Brain pericyte (primary cell): ENCODE results near the gene SLCO1C1.
"Not testable (repeated sequence)": the region's sequence is repeated elsewhere in the genome, so short reads cannot be mapped to it uniquely, and the experiment has no call there.

ENCODE experiments used
- DNase-seq: peaks from one replicate; pipeline ENCODE4 v3.0.0-alpha.2; 2012; ENCODE audit warnings: low read depth, low spot score

Gene SLCO1C1, protein sequence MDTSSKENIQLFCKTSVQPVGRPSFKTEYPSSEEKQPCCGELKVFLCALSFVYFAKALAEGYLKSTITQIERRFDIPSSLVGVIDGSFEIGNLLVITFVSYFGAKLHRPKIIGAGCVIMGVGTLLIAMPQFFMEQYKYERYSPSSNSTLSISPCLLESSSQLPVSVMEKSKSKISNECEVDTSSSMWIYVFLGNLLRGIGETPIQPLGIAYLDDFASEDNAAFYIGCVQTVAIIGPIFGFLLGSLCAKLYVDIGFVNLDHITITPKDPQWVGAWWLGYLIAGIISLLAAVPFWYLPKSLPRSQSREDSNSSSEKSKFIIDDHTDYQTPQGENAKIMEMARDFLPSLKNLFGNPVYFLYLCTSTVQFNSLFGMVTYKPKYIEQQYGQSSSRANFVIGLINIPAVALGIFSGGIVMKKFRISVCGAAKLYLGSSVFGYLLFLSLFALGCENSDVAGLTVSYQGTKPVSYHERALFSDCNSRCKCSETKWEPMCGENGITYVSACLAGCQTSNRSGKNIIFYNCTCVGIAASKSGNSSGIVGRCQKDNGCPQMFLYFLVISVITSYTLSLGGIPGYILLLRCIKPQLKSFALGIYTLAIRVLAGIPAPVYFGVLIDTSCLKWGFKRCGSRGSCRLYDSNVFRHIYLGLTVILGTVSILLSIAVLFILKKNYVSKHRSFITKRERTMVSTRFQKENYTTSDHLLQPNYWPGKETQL

DNA sequence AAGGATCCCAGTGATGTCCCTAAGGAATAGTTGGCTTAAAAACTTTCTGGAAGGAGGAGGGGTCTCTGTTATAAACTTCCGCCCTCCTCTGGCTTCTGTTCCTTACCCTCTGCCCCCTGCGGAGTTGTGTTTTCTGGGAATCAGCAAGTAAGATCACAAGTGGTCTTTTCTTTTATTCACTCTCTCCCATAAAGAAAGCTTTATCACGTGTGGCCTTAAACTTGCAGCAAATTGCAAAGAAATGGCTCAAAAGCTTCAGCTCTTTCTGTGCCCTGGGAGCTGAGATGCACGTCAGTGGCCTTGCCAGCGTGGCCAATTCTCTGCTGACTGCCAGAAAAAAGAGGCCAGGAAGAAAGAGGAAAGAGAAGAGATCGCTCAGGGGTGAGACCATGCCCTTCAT, at the start of gene SLCO1C1:
TSS of gene SLCO1C1 (plus strand) at position 101 of the 400 bp plus-strand sequence. CDS start 4,245 bp downstream, outside the sequence.
- no peak for DNase-seq

- DNase-seq: no peak
Measured at GRCh38 chr12:20646239-20646827, 48.8 kb upstream of the SLCO1C1 start.

- no peak for DNase-seq
Measured at GRCh38 chr12:20653871-20654270, 41.3 kb upstream of the SLCO1C1 start.

GRCh38 chr12:20656600-20656999, 38.5 kb upstream of the SLCO1C1 start:
- no peak for DNase-seq

DNA sequence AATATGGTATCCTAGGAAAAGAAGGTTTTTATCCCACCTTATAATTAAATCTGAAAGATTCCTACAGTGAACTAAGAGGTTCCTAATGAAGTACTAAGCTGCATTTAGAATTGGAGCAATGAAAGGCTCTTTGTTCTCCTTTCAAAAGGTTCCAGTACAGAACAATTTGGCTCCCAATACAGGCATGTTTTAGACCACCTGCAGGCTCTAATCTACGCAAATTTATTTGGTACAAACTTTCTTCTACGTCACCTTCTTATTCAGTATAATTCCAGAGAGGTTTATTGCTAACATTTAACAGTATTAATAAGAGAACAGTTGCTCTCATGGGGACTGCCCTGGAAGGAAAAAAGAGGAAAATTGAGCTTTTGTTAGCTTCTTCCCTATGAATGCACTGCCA, 37.6 kb upstream of the SLCO1C1 start:
- no peak for DNase-seq

DNA sequence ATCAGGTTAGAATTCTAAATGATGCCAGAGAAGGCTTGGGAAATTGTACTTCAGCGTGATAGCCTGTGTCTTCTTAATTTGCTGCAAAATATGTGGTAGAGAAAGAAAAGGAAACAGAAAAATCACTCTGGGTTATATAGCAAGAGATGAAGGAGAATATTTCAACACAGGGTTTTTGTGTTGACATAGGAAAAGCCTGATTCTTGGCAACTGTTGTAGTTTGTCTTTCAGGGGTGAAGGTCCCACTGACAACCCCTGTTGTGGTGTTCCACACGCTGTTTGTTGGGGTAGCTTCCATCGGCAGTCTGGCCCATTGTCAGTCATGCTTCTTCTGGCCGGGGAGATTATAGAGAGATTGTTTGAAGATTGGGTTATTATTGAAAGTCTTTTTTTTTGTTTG, 13.8 kb upstream of the SLCO1C1 start:
- DNase-seq: no peak

- no peak for DNase-seq
Measured at GRCh38 chr12:20696181-20696905, 1.2 kb downstream of the SLCO1C1 start.

DNA sequence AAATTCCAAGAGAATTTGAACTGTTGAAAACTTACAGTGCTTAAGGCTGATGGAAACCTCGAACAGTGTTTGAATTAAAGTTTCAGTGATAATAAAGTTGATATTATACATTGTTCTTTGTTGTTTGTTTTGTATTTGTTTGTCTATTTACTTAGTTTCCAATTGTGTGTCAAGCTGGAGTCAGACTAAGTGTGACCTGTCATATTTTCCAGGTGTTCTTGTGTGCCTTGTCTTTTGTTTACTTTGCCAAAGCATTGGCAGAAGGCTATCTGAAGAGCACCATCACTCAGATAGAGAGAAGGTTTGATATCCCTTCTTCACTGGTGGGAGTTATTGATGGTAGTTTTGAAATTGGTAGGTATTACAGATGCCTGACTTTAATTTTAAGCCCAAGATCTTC, 6.0 kb downstream of the SLCO1C1 start:
- no peak for DNase-seq

DNA sequence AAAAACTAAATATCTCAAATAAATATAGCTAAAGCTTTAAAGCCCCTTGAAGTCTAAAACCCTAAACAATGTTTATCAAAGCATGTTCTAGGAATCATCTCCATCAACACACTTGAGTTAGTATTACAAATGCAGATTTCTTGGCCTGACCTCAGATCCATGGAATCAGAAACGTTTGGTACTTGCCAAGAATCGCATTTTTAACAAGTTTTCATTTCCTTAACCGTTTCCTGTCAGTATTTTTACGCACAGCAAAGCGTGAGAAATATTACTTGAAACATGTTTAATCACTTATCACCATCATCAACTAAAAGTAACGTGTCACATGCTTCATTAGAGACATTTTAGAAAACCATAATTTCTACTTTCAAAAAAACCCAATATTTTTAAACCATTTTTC, 9.7 kb downstream of the SLCO1C1 start:
- no peak for DNase-seq

DNA sequence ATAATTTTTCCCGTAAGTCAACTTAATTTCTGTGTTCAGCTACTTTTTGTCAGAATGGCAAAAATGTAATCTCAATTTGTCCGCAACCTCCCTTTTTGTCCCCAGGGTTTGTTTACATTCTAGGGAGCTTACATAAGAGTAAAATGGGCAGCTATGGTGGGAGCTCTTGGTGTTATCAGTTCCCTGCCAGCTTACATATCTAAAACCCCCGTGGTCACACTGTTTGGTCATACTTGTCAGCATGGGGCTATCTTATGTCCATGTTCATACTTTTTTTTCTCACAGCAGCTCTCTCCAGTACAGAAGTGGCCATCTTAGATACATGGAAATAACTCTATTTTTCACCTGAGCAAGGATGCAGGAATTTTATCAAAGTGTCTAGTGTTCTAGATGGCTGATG, 16.7 kb downstream of the SLCO1C1 start:
- no peak for DNase-seq

DNA sequence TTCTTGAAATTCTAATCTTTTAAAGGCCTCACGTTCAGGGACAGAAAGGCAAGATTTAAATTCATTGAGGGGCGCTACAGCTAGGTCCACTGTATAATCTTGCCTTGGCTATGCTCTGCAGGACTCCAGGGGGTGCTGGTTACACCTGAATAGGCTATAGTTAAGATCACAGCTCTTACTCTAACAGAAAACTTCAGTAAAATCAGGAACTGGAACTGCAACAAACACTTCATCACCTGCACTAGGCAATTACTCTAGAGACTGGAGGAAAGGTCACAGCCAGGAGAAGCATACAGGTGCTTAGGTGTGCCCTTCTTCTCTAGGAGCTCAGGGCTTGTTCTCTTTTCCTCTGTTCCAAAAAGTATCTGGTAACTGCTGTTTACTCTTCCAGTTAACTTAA, 20.9 kb downstream of the SLCO1C1 start:
- DNase-seq: no peak

- DNase-seq: no peak
Measured at GRCh38 chr12:20716985-20717384, 21.9 kb downstream of the SLCO1C1 start.

DNA sequence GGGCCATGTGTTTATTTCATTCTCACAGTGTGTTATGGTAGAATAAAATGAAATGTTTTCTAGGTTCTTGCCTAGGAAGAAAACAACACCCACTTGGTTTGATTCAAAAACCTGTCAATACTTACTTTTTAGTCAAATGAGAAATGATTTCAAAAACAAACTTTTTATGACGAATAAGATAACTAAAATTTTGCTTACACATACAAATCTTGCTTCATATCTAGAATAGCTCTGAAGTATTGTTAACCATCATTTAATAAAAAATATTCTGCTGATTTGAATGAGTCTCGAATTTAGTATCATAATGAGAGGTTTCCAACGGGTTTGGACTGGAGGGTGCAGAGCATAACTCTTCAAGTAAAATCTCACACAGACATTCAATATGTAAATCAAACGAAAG, 23.2 kb downstream of the SLCO1C1 start:
- no peak for DNase-seq

DNA sequence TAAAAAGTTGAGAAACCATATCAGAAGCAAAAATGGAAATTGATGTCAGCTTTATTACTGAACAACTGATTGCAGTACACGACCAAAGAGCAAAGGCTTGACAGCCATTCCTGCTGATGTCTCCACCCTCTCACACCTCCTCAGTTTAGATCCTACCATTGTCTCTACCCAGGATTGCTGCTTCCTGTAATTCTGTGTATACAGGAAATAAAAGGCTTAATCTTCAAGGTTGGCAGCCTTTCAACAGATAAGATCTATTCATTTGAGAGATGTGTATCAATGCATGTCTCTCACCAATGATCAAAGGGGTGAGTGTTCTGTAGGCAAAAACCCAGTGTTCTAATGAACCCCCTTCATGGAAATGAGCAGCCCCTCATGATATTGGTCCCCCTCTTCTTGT, 27.0 kb downstream of the SLCO1C1 start:
- DNase-seq: no peak

DNA sequence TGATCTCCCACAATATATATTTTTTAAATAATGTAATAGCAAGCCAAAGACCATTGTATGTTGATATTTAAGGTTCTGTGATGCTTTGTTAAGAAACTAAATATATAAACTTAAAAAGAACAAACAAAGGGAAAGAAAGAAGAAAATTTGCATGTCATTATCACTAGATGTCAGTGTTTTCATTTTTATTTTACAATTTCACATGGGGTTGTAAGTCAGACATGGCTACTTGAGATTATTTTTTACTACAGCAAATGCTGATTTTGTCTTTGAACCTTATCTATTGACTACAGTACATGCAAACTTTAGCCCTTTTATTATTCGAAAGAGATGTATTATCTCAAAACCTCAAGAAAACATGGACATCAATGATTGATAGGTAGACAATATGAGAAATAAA, 36.1 kb downstream of the SLCO1C1 start:
- no peak for DNase-seq

DNA sequence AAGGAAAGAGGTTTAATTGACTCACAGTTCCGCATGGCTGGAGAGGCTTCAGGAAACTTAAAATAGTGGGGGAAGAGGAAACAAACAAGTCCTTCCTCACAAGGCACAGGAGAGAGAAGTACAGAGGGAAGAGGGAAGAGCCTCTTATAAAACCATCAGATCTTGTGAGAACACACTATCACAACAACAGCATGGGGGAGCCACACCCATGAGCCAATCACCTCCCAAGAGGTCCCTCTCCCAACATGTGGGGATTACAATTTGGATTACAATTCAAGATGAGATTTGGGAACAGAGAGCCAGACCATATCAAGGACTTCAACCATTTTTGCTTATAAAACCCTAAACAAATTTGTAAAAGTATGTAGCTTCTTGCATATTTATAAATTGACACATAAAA, 45.8 kb downstream of the SLCO1C1 start:
- no peak for DNase-seq

- no peak for DNase-seq
Measured at GRCh38 chr12:20748198-20748597, 53.1 kb downstream of the SLCO1C1 start.

GRCh38 chr12:20751046-20751445, 55.9 kb downstream of the SLCO1C1 start:
- no peak for DNase-seq

- DNase-seq: no peak
Measured at GRCh38 chr12:20777420-20777819, 82.3 kb downstream of the SLCO1C1 start.

- DNase-seq: no peak
Measured at GRCh38 chr12:20778969-20779368, 83.8 kb downstream of the SLCO1C1 start.

- not testable (repeated sequence) for DNase-seq
Measured at GRCh38 chr12:20779971-20780370, 84.8 kb downstream of the SLCO1C1 start.

GRCh38 chr12:20783796-20784357, 88.7 kb downstream of the SLCO1C1 start:
- DNase-seq: not testable (repeated sequence)
